H9 (cell line): ENCODE data around the gene SCN1B. TPM values are rescaled to one million over a fixed set of nuclear protein-coding genes. Genes with fewer than 3 reads are reported as not detected.

Experiments used
- DNase-seq: peaks from one replicate; pipeline ENCODE4 v3.0.0-alpha.2; 2017
- H2AFZ ChIP-seq: one replicate; pipeline ENCODE4 v1.6.1; 2013; ENCODE audit warnings: mild to moderate bottlenecking, low read length, control low read depth, moderate library complexity
- H2AK5ac ChIP-seq: 2 replicates; pipeline ENCODE4 v1.6.1; 2013; ENCODE audit warnings: low read length, control low read depth, mixed read lengths; ENCODE audit not compliant: insufficient read length
- H2BK120ac ChIP-seq: one replicate; pipeline ENCODE4 v1.6.1; 2013; ENCODE audit warnings: low read depth, mild to moderate bottlenecking, low read length, control low read depth, inconsistent platforms; ENCODE audit not compliant: poor library complexity, severe bottlenecking
- H2BK12ac ChIP-seq: 2 replicates; pipeline ENCODE4 v1.6.1; 2013; ENCODE audit warnings: low read length, control low read depth, mixed read lengths, low read depth; ENCODE audit not compliant: insufficient read length
- H2BK15ac ChIP-seq: 2 replicates; pipeline ENCODE4 v1.6.1; 2013; ENCODE audit warnings: low read depth, low read length, control low read depth
- H2BK20ac ChIP-seq: one replicate; pipeline ENCODE4 v1.6.1; 2013; ENCODE audit warnings: low read depth, mild to moderate bottlenecking, low read length, control low read depth, inconsistent platforms; ENCODE audit not compliant: poor library complexity, severe bottlenecking
- H2BK5ac ChIP-seq: 2 replicates; pipeline ENCODE4 v1.6.1; 2013; ENCODE audit warnings: low read length, control low read depth, mixed read lengths; ENCODE audit not compliant: insufficient read length
- H3K14ac ChIP-seq: 2 replicates; pipeline ENCODE4 v1.6.1; 2013; ENCODE audit warnings: low read length, control low read depth; ENCODE audit not compliant: insufficient read depth
- H3K18ac ChIP-seq: 2 replicates; pipeline ENCODE4 v1.6.1; 2013; ENCODE audit warnings: low read depth, mild to moderate bottlenecking, mixed read lengths, low read length, control low read depth; ENCODE audit not compliant: insufficient read length
- H3K23ac ChIP-seq: 2 replicates; pipeline ENCODE4 v1.6.1; 2013; ENCODE audit warnings: low read length, control low read depth, mixed read lengths, low read depth; ENCODE audit not compliant: insufficient read length
- H3K23me2 ChIP-seq: 2 replicates; pipeline ENCODE4 v1.6.1; 2013; ENCODE audit warnings: low read depth, mild to moderate bottlenecking, mixed read lengths, low read length, control low read depth; ENCODE audit not compliant: insufficient read length, poor library complexity, severe bottlenecking
- H3K27ac ChIP-seq: 2 replicates; pipeline ENCODE4 v1.5.1; 2013; ENCODE audit warnings: low read length, control low read depth, mixed read lengths, low read depth; ENCODE audit not compliant: insufficient read length
- H3K27me3 ChIP-seq: 2 replicates; pipeline ENCODE4 v1.6.1; 2013; ENCODE audit warnings: low read length, control low read depth, inconsistent platforms; ENCODE audit not compliant: insufficient read depth
- H3K4ac ChIP-seq: 2 replicates; pipeline ENCODE4 v1.6.1; 2013; ENCODE audit warnings: low read depth, mild to moderate bottlenecking, control low read depth, inconsistent platforms, low read length, moderate library complexity
- H3K4me1 ChIP-seq: 2 replicates; pipeline ENCODE4 v1.6.1; 2013; ENCODE audit warnings: low read length, control low read depth, inconsistent platforms; ENCODE audit not compliant: insufficient read depth
- H3K4me2 ChIP-seq: 2 replicates; pipeline ENCODE4 v1.6.1; 2013; ENCODE audit warnings: low read length, control low read depth, mixed read lengths; ENCODE audit not compliant: insufficient read length, insufficient read depth
- H3K56ac ChIP-seq: 2 replicates; pipeline ENCODE4 v1.6.1; 2013; ENCODE audit warnings: low read depth, mild to moderate bottlenecking, mixed read lengths, low read length, control low read depth; ENCODE audit not compliant: insufficient read length
- H3K79me1 ChIP-seq: 2 replicates; pipeline ENCODE4 v1.6.1; 2013; ENCODE audit warnings: low read depth, mild to moderate bottlenecking, moderate library complexity, low read length, control low read depth, inconsistent platforms; ENCODE audit not compliant: insufficient read depth, poor library complexity, severe bottlenecking
- H3K79me2 ChIP-seq: 2 replicates; pipeline ENCODE4 v1.6.1; 2013; ENCODE audit warnings: low read length, control low read depth, inconsistent platforms; ENCODE audit not compliant: insufficient read depth
- H3K9ac ChIP-seq: 2 replicates; pipeline ENCODE4 v1.6.1; 2013; ENCODE audit warnings: low read length, control low read depth, mixed read lengths; ENCODE audit not compliant: insufficient read length; ENCODE audit errors: extremely low read depth
- H3K9me3 ChIP-seq: one replicate; pipeline ENCODE4 v1.6.1; 2013; ENCODE audit warnings: low read depth, low read length, inconsistent platforms; ENCODE audit not compliant: control insufficient read depth
- H3T11ph ChIP-seq: one replicate; pipeline ENCODE4 v1.6.1; 2013; ENCODE audit warnings: mild to moderate bottlenecking, low read length, control low read depth, inconsistent platforms
- H4K20me1 ChIP-seq: one replicate; pipeline ENCODE4 v1.6.1; 2013; ENCODE audit not compliant: control insufficient read depth, insufficient read length, insufficient read depth
- H4K5ac ChIP-seq: 2 replicates; pipeline ENCODE4 v1.6.1; 2013; ENCODE audit warnings: low read depth, mild to moderate bottlenecking, mixed read lengths, low read length, control low read depth; ENCODE audit not compliant: insufficient read length
- H4K8ac ChIP-seq: replicated peaks from 2 replicates; pipeline ENCODE4 v1.6.1; 2013; ENCODE audit warnings: low read length, control low read depth, mixed read lengths, low read depth; ENCODE audit not compliant: insufficient read length
- H4K91ac ChIP-seq: 2 replicates; pipeline ENCODE4 v1.6.1; 2013; ENCODE audit warnings: low read depth, mild to moderate bottlenecking, moderate library complexity, mixed read lengths, low read length, control low read depth; ENCODE audit not compliant: insufficient read length
- H3K27ac Mint-ChIP-seq, 3 experiments: 2 replicates in 2 of 3; 3 replicates in 1 of 3; pipeline ENCODE4 v1.8.0; 2020 to 2021; ENCODE audit warnings: mixed read lengths in 3 of 3, mild to moderate bottlenecking in 1 of 3, moderate library complexity in 1 of 3
- H3K27me3 Mint-ChIP-seq: 2 replicates; pipeline ENCODE4 v1.8.0; 2021; ENCODE audit warnings: low read depth, mild to moderate bottlenecking, moderate library complexity, mixed read lengths
- H3K36me3 Mint-ChIP-seq, 3 experiments: 2 replicates in 2 of 3; 3 replicates in 1 of 3; pipeline ENCODE4 v1.8.0; 2020 to 2021; ENCODE audit warnings: low read depth in 3 of 3, mixed read lengths in 3 of 3; ENCODE audit not compliant: insufficient read depth in 1 of 3
- H3K4me1 Mint-ChIP-seq, 2 experiments: 2 replicates each; pipeline ENCODE4 v1.8.0; 2020; ENCODE audit warnings: mixed read lengths in 2 of 2
- H3K4me3 Mint-ChIP-seq, 2 experiments: 2 replicates in 1 of 2; 3 replicates in 1 of 2; pipeline ENCODE4 v1.8.0; 2020 to 2021; ENCODE audit warnings: mild to moderate bottlenecking in 2 of 2, mixed read lengths in 2 of 2, moderate library complexity in 1 of 2
- H3K9me3 Mint-ChIP-seq, 2 experiments: 2 replicates in 1 of 2; 3 replicates in 1 of 2; pipeline ENCODE4 v1.8.0; 2020; ENCODE audit warnings: mild to moderate bottlenecking in 2 of 2, mixed read lengths in 2 of 2, moderate library complexity in 1 of 2
- WGBS: extraction: QIAGEN DNeasy Blood & Tissue Kit; methylation state at CpG from one replicate; pipeline ENCODE4 v1.1.7; 2013; ENCODE audit warnings: missing lambda C conversion rate, low lambda C conversion rate, mixed read lengths; ENCODE audit not compliant: insufficient read length; ENCODE audit errors: extremely low coverage; 5-methylcytosine and 5-hydroxymethylcytosine counted together
- total RNA-seq: library from RNA; stranded (reverse); gene quantifications from 2 replicates; pipeline ENCODE4 v1.2.1, GENCODE V29; 2021
- TF ChIP-seq, protein P1 (sequence below): fragments of 200-600 bp; sonication (generic); conservative IDR thresholded peaks from 3 replicates; pipeline ENCODE4 v1.8.0; 2021; ENCODE audit warnings: antibody characterized with exemption, mild to moderate bottlenecking

Gene SCN1B
- total RNA-seq, 1 experiment from 2014 or later = 3.8 TPM

DNA sequence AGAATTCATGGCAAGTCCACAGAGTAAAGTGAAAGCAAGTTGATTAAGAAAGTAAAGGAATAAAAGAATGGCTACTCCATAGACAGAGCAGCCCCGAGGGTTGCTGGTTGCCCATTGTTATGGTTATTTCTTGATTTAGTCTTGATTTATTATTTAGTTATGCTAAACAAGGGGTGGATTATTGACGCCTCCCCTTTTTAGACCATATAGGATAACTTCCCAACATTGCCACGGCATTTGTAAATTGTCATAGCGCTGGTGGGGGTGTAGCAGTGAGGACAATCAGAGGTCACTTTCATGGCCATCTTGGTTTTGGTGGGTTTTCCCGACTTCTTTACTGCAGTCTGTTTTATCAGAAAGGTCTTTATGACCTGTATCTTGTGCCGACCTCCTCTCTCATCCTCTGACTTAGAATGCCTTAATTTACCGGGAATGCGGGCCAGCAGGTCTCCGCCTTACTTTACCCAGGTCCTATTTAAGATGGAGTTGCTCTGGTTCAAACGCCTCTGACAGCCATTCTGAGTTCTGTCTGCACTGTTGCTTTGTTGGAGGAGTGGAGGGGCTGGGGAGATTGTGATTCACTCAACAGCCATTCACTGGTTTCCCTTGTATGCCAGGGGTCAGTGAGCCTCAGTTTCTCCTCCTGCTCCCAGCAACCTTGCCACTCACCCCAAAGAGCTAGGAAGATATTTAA is 38.8 kb downstream of the SCN1B start:
- peaks cover 0 to 4% (median 0%) of the 10 kb centered on the region in 3 experiments; a peak in 3 of 7 replicates for H3K36me3 Mint-ChIP-seq
- no peak overlapping the region for H4K91ac ChIP-seq
- no peak overlapping the region for H2BK15ac ChIP-seq
- peak overlapping the region; percentile 40 to 50 for H3K4me3 Mint-ChIP-seq
- no peaks in the 10 kb centered on the region for H3K79me2 ChIP-seq
- H2BK5ac ChIP-seq = no peak overlapping the region
- H4K20me1 ChIP-seq = no peaks in the 10 kb centered on the region
- no peak overlapping the region for H2BK20ac ChIP-seq
- H3K4me1 ChIP-seq = peaks cover 5% of the 10 kb centered on the region; the same call in 1 of the 2 replicates
- peaks cover 6 to 8% of the 10 kb centered on the region in 2 experiments; a peak in 4 of 5 replicates for H3K9me3 Mint-ChIP-seq
- no peak overlapping the region for H4K5ac ChIP-seq
- H4K8ac ChIP-seq = no peak overlapping the region
- H2BK120ac ChIP-seq = no peak overlapping the region
- H2AK5ac ChIP-seq = no peak overlapping the region
- no peak overlapping the region for H3T11ph ChIP-seq
- H3K27ac Mint-ChIP-seq = peak overlapping the region; percentile 98 to 100 (median 99)
- no peak overlapping the region for H3K18ac ChIP-seq
- H3K27me3 ChIP-seq = no peaks in the 10 kb centered on the region
- peaks cover 26 to 29% of the 10 kb centered on the region in 2 experiments for H3K4me1 Mint-ChIP-seq
- H3K9me3 ChIP-seq = no peaks in the 10 kb centered on the region
- DNase-seq = no peak
- no peak overlapping the region for H3K56ac ChIP-seq
- H3K23me2 ChIP-seq = no peaks in the 10 kb centered on the region
- H3K14ac ChIP-seq = no peak overlapping the region
- H3K4me2 ChIP-seq = peak overlapping the region; percentile 39
- no peak overlapping the region for H2AFZ ChIP-seq
- H3K23ac ChIP-seq = no peak overlapping the region
- no peak overlapping the region for H3K9ac ChIP-seq
- TF ChIP-seq, protein P1, sequence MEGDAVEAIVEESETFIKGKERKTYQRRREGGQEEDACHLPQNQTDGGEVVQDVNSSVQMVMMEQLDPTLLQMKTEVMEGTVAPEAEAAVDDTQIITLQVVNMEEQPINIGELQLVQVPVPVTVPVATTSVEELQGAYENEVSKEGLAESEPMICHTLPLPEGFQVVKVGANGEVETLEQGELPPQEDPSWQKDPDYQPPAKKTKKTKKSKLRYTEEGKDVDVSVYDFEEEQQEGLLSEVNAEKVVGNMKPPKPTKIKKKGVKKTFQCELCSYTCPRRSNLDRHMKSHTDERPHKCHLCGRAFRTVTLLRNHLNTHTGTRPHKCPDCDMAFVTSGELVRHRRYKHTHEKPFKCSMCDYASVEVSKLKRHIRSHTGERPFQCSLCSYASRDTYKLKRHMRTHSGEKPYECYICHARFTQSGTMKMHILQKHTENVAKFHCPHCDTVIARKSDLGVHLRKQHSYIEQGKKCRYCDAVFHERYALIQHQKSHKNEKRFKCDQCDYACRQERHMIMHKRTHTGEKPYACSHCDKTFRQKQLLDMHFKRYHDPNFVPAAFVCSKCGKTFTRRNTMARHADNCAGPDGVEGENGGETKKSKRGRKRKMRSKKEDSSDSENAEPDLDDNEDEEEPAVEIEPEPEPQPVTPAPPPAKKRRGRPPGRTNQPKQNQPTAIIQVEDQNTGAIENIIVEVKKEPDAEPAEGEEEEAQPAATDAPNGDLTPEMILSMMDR = no peak
- no peak overlapping the region for H3K4ac ChIP-seq
- H3K79me1 ChIP-seq = no peaks in the 10 kb centered on the region
- no peak overlapping the region for H2BK12ac ChIP-seq
- H3K27me3 Mint-ChIP-seq = peaks cover 8% of the 10 kb centered on the region
- H3K27ac ChIP-seq = peak overlapping the region; percentile 84
- WGBS = no CpG with 5 or more reads among the region's 10 CpGs
